BJ (cell line): ENCODE data around the gene TSPAN14. TPM values are rescaled to one million over a fixed set of nuclear protein-coding genes. Genes with fewer than 3 reads are reported as not detected.

ENCODE experiments used
- CTCF ChIA-PET: fragments of 350-600 bp; formaldehyde crosslinking; extraction: SDS; loops from one replicate; lab custom pipeline; 2021; ENCODE audit warnings: antibody characterized with exemption, inconsistent platforms; lab: Yijun Ruan, JAX
- POLR2A ChIA-PET: fragments of 300-600 bp; sonication (Branson Sonifier 250); formaldehyde crosslinking; extraction: SDS; loops from one replicate; lab custom pipeline; 2021; ENCODE audit warnings: antibody characterized with exemption; lab: Charles Lee
- DNase-seq: peaks from one replicate; pipeline ENCODE4 v3.0.0-alpha.2; 2011; ENCODE audit warnings: low read depth
- H3K27me3 ChIP-seq: 2 replicates; pipeline ENCODE4 v1.6.0; 2011; ENCODE audit warnings: low read length; ENCODE audit not compliant: control insufficient read depth, insufficient read depth
- H3K36me3 ChIP-seq: 2 replicates; pipeline ENCODE4 v1.5.1; 2011; ENCODE audit warnings: low read length; ENCODE audit not compliant: control insufficient read depth, insufficient read depth
- H3K4me3 ChIP-seq: 2 replicates; pipeline ENCODE4 v1.5.1; 2011; ENCODE audit warnings: low read depth, mild to moderate bottlenecking, control low read depth, low read length
- CTCF ChIP-seq: IDR thresholded peaks from 2 replicates; pipeline ENCODE4 v1.5.1; 2011; ENCODE audit warnings: low read depth, mild to moderate bottlenecking, control low read depth, inconsistent platforms, low read length, moderate library complexity; ENCODE audit not compliant: insufficient read depth
- polyA plus RNA-seq: library from polyadenylated mRNA; depleted of rRNA; stranded (reverse); fragments of >200 nt; gene quantifications from 2 replicates; pipeline ENCODE4 v1.2.3, GENCODE V29; 2011

TSPAN14 gene
- polyA plus RNA-seq, 1 experiment: 33.3 TPM

GRCh38 chr10:80472234-80473095 is 18.4 kb downstream of the TSPAN14 start:
- H3K36me3 ChIP-seq: peaks cover 2% of the 10 kb centered on the region
- CTCF ChIA-PET: interaction anchor here (0.8 to 1.7 kb wide), 5 partner anchors 13 to 52 kb away, joined by 3 to 7 read pairs (median 4); no protein-coding TSS in a partner anchor

GRCh38 chr10:80473096-80473657 is 19.1 kb downstream of the TSPAN14 start:
- H3K27me3 ChIP-seq: no peaks in the 10 kb centered on the region
- H3K36me3 ChIP-seq: peaks cover 2% of the 10 kb centered on the region
- ChIA-PET POLR2A (interaction anchor here (1.0 kb wide), 1 partner anchor 11 kb away, joined by 5 read pairs; no protein-coding TSS in a partner anchor), CTCF (interaction anchor here (0.8 to 2.2 kb wide), 5 partner anchors 8 to 51 kb away, joined by 4 to 7 read pairs (median 5); no protein-coding TSS in a partner anchor)
- TF ChIP-seq CTCF: no peak
- no peak overlapping the region for H3K4me3 ChIP-seq
- no peak for DNase-seq

More at GRCh38 chr10:80472234-80473095, 18.4 kb downstream of the TSPAN14 start:
- DNase-seq: no peak
- POLR2A ChIA-PET: interaction anchor here (1.0 kb wide), 1 partner anchor 10 kb away, joined by 5 read pairs; no protein-coding TSS in a partner anchor
- no peak for TF ChIP-seq CTCF
- Histone ChIP-seq H3K4me3 (no peak overlapping the region), H3K27me3 (no peaks in the 10 kb centered on the region)

- DNase-seq: no peak
- POLR2A ChIA-PET: no interaction called here
- H3K36me3 ChIP-seq: peaks cover 2% of the 10 kb centered on the region
- H3K27me3 ChIP-seq: no peaks in the 10 kb centered on the region
- CTCF ChIA-PET: interaction anchor here (1.7 to 3.2 kb wide), 4 partner anchors 9 to 31 kb away, joined by 4 to 8 read pairs (median 6); no protein-coding TSS in a partner anchor
- H3K4me3 ChIP-seq: no peak overlapping the region
- TF ChIP-seq CTCF: no peak
Measured at GRCh38 chr10:80473692-80474596, 19.8 kb downstream of the TSPAN14 start.

- ChIA-PET CTCF (interaction anchor here (1.2 to 3.2 kb wide), 5 partner anchors 10 to 30 kb away, joined by 3 to 8 read pairs (median 5); no protein-coding TSS in a partner anchor), POLR2A (no interaction called here)
- no peak overlapping the region for H3K4me3 ChIP-seq
- TF ChIP-seq CTCF: no peak
- peaks cover 2% of the 10 kb centered on the region for H3K36me3 ChIP-seq
- DNase-seq: no peak
- no peaks in the 10 kb centered on the region for H3K27me3 ChIP-seq
Measured at GRCh38 chr10:80474597-80474910, 20.4 kb downstream of the TSPAN14 start.
